ENCODE results near the gene RAMACL.

Gene RAMACL

GRCh38 chr6:166618251-166618650 lies 31.8 kb upstream of the RAMACL start:
- no peak for DNase-seq (ENCODE audit: low read depth)

DNA sequence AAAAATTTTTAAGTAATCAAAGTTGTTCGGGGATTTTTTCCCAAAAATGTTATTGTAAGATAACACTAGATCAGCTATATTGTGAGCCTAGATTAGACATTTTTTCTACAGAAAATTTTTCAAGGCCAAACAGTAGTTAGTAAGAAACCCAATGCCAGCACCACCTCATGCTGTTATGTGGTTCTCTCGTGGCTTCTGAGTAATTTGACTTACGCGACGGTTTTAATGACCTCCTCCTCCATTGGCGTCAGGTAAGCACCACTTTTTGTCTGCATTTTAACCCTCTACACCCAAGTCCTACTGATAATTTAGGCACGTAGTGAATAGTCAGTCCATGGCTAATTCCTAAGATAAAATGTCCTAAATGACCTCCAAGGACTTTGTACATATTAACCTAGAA lies 30.9 kb upstream of the RAMACL start:
- no peak for DNase-seq (ENCODE audit: low read depth)

DNA sequence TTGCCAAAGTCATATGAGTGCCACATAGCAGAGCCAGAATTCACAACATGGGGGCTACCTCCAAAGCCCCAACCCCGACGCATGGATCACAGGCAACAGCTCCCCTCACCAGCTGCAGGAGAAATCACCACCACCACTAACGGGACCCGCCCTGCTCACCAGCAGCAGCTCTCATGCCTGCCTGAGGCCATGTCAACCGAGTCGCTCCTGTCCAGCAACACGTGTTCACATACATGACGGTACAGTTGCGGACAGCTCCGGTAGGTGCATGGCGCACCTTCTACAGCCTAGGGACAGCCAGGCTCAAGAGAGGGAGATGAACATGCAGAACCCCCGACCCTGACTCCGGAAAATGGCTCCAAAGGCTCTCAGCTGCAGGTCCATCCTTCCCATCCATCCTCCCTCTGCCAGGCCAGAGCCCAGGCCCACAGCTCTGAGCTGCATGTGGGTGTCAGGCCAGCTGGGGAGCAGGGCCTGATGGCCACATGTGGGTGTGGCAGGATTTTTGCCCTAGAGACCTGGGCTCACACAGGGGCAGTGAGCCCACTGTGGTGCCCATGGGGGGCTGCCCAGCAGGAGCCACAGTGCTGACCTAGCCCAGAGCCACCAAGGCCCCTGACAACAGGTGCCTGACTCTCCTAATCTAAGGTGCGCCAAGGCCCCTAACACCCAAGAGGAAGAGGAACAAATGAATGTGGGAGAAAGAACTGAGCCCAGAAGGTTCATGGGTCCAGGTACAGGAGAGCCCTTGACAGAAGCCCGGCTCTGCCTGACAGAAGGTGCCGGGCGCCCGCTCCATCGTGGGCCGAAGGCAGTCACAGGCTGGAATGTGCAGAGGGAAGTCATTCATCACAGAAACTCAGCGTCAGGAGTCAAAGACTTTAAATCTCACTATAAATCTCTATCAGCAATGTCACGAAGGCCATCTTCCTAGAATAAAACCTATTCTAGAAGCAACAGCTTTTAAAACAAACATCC lies 30.1 kb upstream of the RAMACL start:
- no peak for DNase-seq (ENCODE audit: low read depth)

GRCh38 chr6:166615059-166615770 lies 28.7 kb upstream of the RAMACL start:
- DNase-seq (ENCODE audit: low read depth), result peak; percentile 44

GRCh38 chr6:166614589-166614988 lies 28.1 kb upstream of the RAMACL start:
- DNase-seq (ENCODE audit: low read depth), result no peak

DNA sequence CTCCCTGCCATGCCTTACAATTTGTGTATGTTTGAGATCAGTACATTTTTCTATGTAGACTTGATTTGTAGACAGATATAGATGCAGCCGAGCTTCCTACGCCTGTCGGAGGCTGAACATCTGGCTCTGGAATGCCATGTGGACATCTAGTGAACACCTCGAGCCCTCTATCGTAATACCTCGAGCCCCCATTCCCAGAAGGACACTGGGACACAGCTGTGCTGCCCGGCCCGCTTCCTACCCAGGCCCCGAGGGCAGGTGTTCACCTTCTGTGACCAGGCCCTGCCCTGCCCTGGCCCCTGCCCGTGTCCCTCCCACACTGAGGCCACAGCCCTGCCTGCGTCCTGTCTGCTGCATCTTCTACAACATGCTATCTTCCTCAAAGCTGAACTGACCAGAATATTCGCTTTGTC lies 27.7 kb upstream of the RAMACL start:
- DNase-seq (ENCODE audit: low read depth), result no peak

- DNase-seq (ENCODE audit: low read depth), result no peak
Measured at GRCh38 chr6:166613027-166613426, 26.5 kb upstream of the RAMACL start.

GRCh38 chr6:166612471-166612881 lies 26.0 kb upstream of the RAMACL start:
- DNase-seq (ENCODE audit: low read depth), result no peak

DNA sequence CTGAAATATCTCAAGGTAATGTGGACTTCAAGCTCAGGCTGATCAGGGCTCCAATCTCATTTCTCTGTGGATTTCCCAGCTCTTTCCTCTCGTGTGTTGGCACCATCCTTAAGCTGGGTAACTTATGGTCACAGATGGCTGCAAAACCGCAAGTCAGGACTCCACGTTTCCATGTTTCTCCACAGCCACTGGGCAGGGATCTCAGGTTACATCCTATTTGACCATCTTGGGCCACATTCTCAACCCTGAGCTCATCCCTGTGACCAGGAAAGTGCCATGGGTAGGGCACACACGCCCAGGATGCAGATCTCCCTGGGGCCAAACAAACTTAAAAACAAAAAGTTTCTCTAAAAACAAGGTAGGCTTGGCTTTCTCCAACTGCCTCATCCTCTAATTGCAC lies 25.2 kb upstream of the RAMACL start:
- DNase-seq (ENCODE audit: low read depth), result peak; percentile 35

DNA sequence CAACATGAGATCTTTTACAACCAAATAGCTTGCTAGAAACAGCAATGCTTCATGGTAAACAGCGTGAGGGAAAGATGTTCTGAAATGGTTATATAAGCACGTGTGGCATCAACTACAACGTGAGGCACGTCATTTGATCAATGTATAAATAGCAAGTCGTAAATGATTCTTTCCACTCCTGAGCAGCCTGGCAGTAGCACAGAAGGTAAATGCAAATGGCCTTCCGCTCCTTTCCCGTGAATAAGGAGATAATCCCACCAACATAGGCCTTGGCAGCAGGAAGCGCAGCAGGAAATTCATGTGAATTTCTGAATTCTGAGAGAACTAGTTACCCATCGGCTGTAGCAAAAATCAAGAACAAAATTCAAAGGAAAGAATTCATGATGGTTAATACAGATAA lies 23.6 kb upstream of the RAMACL start:
- no peak for DNase-seq (ENCODE audit: low read depth)

DNA sequence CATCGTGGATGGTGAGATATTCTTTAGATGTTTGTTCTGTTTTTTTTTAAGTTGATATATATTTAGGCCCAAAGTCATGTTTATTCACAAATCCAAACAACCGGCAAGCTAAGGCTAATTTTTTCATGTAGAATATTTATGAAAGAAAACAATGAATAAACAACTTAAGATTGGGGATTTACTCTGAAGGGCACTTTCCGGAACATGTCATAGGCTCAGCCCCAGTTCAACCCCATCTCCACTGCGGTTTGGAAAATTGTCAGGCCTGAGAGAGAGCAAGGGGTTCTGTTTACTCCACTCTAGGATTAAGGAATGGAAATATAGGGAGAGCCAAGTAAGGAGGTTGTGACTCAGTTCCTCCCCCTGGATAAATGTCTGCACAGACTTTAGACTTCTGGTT lies 22.3 kb upstream of the RAMACL start:
- peak; percentile 85 for DNase-seq (ENCODE audit: low read depth)

GRCh38 chr6:166605752-166606151 lies 19.3 kb upstream of the RAMACL start:
- no peak for DNase-seq (ENCODE audit: low read depth)

- no peak for DNase-seq (ENCODE audit: low read depth)
Measured at GRCh38 chr6:166604911-166605310, 18.4 kb upstream of the RAMACL start.

GRCh38 chr6:166604328-166604727 lies 17.9 kb upstream of the RAMACL start:
- no peak for DNase-seq (ENCODE audit: low read depth)

DNA sequence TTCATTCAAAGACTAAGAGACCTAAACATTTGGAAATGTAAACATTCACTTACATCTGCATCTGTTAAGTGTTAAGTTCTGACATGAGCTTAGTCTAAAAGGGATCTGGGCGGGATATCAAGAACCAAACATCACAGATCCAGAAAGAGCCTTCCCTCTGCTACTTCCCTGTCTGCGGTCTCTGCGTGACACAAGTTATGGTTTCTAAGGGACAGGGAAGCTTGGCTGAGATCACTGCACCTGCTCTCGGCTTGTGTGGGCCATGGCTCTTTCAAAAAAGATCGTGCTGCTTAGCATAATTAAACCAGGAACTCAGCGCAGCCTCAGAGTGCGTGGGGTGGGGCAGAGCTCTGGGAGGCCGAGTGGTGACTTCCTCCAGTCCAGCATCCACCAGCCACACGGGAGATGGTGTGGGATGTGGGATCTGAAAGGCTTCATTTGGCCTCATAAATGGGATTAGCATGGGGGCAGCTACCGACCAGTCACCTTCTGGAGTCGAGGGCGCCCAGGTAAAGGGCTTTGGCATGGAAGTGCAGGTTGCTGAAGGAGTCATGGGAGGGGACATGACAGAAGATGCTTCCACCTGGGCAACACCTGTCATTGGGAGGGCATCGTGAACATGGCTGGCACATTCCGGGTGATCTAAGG lies 16.7 kb upstream of the RAMACL start:
- DNase-seq (ENCODE audit: low read depth), result no peak

DNA sequence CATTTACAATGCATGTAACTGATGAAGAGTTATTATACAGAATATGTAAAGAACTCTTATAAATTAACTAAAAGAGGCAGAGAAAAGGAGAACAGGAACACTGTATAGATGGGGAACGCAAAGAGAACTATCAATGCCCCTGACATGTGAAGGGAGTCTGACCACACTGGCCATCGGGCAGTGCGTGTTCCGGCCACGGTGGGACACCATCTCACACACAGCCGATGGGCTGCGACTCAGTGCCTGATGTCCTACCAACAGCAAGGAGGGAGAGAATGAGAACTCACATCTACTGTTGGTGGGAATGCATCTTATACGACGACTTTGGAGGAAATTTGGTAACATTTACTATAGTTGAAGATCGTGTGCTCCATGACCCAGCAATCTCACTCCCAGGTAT lies 15.5 kb upstream of the RAMACL start:
- DNase-seq (ENCODE audit: low read depth), result no peak

DNA sequence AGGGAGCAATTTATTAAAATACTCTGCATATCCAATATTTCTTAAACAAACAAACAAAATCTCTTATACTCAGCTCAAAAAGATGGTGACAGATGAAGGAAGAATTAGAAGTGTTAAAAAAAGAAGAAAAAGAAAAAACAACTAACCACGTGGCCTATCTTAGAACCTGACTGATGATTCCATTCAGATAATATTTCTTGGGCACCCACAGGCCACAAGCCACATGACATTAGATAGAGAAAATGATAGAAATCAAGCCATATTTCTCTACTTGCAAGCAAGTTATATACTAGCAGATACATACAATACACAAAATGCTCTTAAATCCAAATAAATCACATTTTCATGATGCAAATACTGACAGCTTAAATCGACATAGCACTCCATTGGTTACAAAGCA lies 14.5 kb upstream of the RAMACL start:
- DNase-seq (ENCODE audit: low read depth), result no peak

DNA sequence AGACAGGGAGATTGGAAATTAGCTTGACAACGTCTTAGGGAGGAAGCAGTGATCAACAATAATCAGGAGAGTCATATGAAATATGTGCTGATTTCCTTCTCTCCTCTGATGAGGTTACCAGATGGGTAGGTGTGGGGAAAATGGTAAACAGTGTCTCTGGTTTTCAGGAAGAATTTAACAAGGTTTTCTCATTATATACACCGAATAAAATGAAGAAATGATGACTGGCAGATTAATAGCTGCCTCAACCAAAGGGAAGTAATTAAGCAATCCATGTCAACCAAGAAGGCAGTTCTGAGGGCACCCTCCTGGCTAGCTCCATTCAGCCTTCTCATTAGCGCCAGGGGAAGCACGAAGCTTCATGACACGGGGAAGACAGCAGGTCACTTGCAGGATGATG lies 12.7 kb upstream of the RAMACL start:
- no peak for DNase-seq (ENCODE audit: low read depth)

DNA sequence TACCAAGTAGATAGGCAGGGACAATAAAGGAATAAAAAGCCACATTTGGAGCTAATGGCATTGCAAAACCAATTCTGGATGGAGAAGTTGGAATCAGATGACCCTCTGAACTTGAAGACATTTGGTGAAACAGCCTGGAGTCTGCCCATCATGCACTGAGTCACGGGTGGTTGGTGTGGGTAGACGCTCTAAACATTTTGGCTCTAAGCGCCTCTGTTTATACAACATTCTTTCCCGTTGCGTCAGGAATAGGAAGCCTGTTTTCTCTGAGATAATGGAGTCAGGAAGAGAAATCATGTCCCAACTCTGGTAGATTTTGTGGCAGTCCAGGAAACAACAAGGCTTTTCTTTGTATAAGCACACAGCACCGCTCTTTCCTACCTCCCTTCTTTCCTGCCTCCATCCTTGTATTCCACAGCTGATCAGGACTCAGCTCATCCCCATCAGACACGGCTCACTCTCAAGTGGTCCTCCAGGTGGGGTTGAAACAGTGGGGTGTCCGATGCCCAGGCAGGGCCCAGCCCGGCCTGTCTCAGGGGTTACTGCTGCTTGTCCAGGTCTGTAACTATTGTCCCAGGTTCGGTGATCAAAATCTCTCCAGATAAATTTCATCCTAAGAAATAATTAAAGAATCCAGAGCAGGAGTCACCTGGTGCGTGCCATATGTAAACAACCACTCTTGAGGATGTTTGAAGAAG lies 12.1 kb upstream of the RAMACL start:
- DNase-seq (ENCODE audit: low read depth), result peak; percentile 93

DNA sequence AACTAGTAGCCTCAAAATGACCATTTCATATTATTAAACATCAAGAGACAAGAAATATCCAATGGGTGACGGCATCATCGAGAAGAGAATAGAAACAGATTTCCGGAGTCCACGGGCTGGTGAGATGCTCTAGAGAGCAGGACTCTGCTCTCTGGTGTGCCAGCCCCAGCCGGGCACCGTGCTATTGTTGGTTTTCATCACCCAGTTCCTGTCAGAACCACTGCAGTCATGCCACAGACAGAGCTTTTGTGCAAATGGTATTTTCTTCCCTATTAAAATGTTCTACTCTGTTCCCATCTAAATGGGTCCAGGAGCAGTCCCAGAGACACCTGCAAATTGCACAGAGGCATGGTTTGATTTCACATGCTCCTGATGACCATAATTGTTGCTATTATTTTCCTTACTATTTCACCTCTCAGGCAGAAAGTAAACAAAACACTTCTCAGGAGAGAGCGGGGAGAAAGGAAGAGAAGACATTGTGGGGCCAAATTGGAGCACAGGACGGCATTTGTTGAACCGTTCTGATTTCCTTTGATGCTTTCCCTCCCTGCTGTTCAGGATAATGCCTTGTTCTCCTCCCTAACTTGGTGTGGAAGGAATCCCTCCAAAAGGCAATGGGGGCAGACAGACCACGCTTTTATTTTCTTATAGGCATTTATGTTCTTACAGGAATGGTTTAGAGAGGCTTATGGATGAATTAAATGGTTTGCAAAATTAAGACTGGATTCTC lies 11.4 kb upstream of the RAMACL start:
- DNase-seq (ENCODE audit: low read depth), result no peak

GRCh38 chr6:166596776-166597507 lies 10.5 kb upstream of the RAMACL start:
- DNase-seq (ENCODE audit: low read depth), result no peak

Measured in fibroblast of gingiva (primary cell).